ENCODE results near the gene LENG8. TPM values are rescaled to one million over a fixed set of nuclear protein-coding genes. Genes with fewer than 3 reads are reported as not detected.

LENG8 gene
- total RNA-seq, 1 experiment from 2014 or later, result 148 TPM

- peaks cover 77% of the 10 kb centered on the region for H3K27me3 Mint-ChIP-seq (ENCODE audit: low read depth)
- peaks cover 21 to 31% of the 10 kb centered on the region in 2 experiments for H3K4me1 Mint-ChIP-seq
- Histone ChIP-seq H4K8ac (replicated peaks; ENCODE audit: insufficient read length, low read depth, low read length) (no peak overlapping the region), H4K5ac (ENCODE audit: insufficient read length, low read depth, low read length) (no peak overlapping the region), H3K79me2 (ENCODE audit: insufficient read depth, low read length) (no peaks in the 10 kb centered on the region), H3K4me2 (ENCODE audit: insufficient read depth, insufficient read length, low read length) (no peak overlapping the region), H3K4me1 (ENCODE audit: insufficient read depth, low read length) (no peaks in the 10 kb centered on the region), H2BK120ac (ENCODE audit: low read depth, low read length, poor library complexity, severe bottlenecking) (no peak overlapping the region), H4K91ac (ENCODE audit: insufficient read length, low read depth, low read length) (no peak overlapping the region), H4K20me1 (ENCODE audit: control insufficient read depth, insufficient read depth, insufficient read length) (no peaks in the 10 kb centered on the region), H2BK20ac (ENCODE audit: low read depth, low read length, poor library complexity, severe bottlenecking) (no peak overlapping the region), H3K18ac (ENCODE audit: insufficient read length, low read depth, low read length) (no peak overlapping the region), H3K4ac (ENCODE audit: low read depth, low read length) (no peak overlapping the region), H2AFZ (ENCODE audit: low read length) (no peak overlapping the region), H3K23me2 (ENCODE audit: insufficient read length, low read depth, low read length, poor library complexity, severe bottlenecking) (peaks cover 3% of the 10 kb centered on the region), H3K9me3 (ENCODE audit: control insufficient read depth, low read depth, low read length) (no peaks in the 10 kb centered on the region), H3K14ac (ENCODE audit: insufficient read depth, low read length) (no peak overlapping the region; the same call in 1 of the 2 replicates), H3K9ac (ENCODE audit: extremely low read depth, insufficient read length, low read length) (no peak overlapping the region), H3K56ac (ENCODE audit: insufficient read length, low read depth, low read length) (no peak overlapping the region), H3K27me3 (ENCODE audit: insufficient read depth, low read length) (no peaks in the 10 kb centered on the region; the same call in 1 of the 2 replicates), H3K27ac (ENCODE audit: insufficient read length, low read depth, low read length) (no peak overlapping the region), H3T11ph (ENCODE audit: low read length) (no peak overlapping the region), H3K23ac (ENCODE audit: insufficient read length, low read depth, low read length) (no peak overlapping the region), H2BK12ac (ENCODE audit: insufficient read length, low read depth, low read length) (no peak overlapping the region), H2BK15ac (ENCODE audit: low read depth, low read length) (no peak overlapping the region), H2AK5ac (ENCODE audit: insufficient read length, low read length) (no peak overlapping the region), H3K79me1 (ENCODE audit: insufficient read depth, low read depth, low read length, poor library complexity, severe bottlenecking) (no peaks in the 10 kb centered on the region), H2BK5ac (ENCODE audit: insufficient read length, low read length) (no peak overlapping the region)
- no peak overlapping the region for H3K4me3 Mint-ChIP-seq
- WGBS (ENCODE audit: extremely low coverage, insufficient read length, low lambda C conversion rate), result no CpG with 5 or more reads among the region's 11 CpGs
- H3K36me3 Mint-ChIP-seq (ENCODE audit: insufficient read depth in 1 of 3, low read depth in 3 of 3), result peaks cover 21 to 56% (median 50%) of the 10 kb centered on the region in 3 experiments; a peak in 6 of 7 replicates
- DNase-seq, result no peak
- peaks cover 0 to 3% of the 10 kb centered on the region in 2 experiments; a peak in 1 of 5 replicates for H3K9me3 Mint-ChIP-seq
- TF ChIP-seq CTCF (conservative IDR thresholded peaks at IDR 0.05), result no peak
- H3K27ac Mint-ChIP-seq, result no peak overlapping the region
These were observed 21.4 kb upstream of the LENG8 start for GRCh38 chr19:54427586-54427985.

All from H9 (cell line).